ENCODE results near the gene UGT2A2.

- no peak for TF ChIP-seq EP300 (IDR thresholded peaks at IDR 0.05; ENCODE audit: low read depth)
- TF ChIP-seq CTCF (IDR thresholded peaks at IDR 0.05), result no peak
- no peak for TF ChIP-seq POLR2A (IDR thresholded peaks at IDR 0.05)
Measured at GRCh38 chr4:69668680-69669079, 29.2 kb upstream of the UGT2A2 start.

Data from transverse colon (tissue), 3 donors.